ACHN (cell line): ENCODE data around the gene GBP4.

ENCODE experiments used
- DNase-seq: peaks from one replicate; pipeline ENCODE4 v3.0.0-alpha.2; 2015
- in situ Hi-C: cut with HindIII; loops from 2 replicates; pipeline ENCODE4 v1.10.0; 2017; ENCODE audit warnings: low sequenced_read_pairs, low pct_ligation_motif_present, low pct_unique_long_range_greater_than_20kb

Gene GBP4

GRCh38 chr1:89174491-89174890 is 24.3 kb downstream of the GBP4 start:
- in situ Hi-C loops = no loop called here

GRCh38 chr1:89172468-89173143 is 26.1 kb downstream of the GBP4 start:
- no peak for DNase-seq
- in situ Hi-C loops = no loop called here

More at GRCh38 chr1:89174491-89174890, 24.3 kb downstream of the GBP4 start:
- DNase-seq = no peak

DNA sequence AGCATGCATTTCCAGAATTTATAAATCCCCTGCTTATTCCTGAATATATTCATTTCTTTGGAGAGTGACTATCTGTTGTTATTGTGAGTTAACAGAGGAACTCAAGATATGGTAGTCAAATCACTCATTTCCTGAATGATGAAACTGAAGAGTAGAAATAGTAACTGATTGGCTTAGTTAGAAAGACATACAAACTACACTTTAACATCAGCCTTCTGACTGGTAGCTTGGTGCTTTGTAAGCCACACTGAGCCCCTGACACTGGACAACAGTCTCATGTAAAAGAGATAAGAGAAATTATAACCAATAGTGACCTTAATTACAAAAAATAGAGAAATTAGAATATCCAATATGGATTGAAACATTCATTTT is 27.7 kb downstream of the GBP4 start:
- in situ Hi-C loops = no loop called here
- DNase-seq = no peak

- in situ Hi-C loops = no loop called here
- no peak for DNase-seq
Observed at GRCh38 chr1:89170170-89171066, 28.3 kb downstream of the GBP4 start.

GRCh38 chr1:89169166-89169565 is 29.6 kb downstream of the GBP4 start:
- DNase-seq = no peak
- in situ Hi-C loops = no loop called here

GRCh38 chr1:89167590-89168230 is 31.0 kb downstream of the GBP4 start:
- in situ Hi-C loops = no loop called here
- no peak for DNase-seq

GRCh38 chr1:89166705-89167104 is 32.0 kb downstream of the GBP4 start:
- in situ Hi-C loops = no loop called here

GRCh38 chr1:89165811-89166210 is 32.9 kb downstream of the GBP4 start:
- in situ Hi-C loops = no loop called here
- DNase-seq = no peak

More at GRCh38 chr1:89166705-89167104, 32.0 kb downstream of the GBP4 start:
- DNase-seq = no peak

DNA sequence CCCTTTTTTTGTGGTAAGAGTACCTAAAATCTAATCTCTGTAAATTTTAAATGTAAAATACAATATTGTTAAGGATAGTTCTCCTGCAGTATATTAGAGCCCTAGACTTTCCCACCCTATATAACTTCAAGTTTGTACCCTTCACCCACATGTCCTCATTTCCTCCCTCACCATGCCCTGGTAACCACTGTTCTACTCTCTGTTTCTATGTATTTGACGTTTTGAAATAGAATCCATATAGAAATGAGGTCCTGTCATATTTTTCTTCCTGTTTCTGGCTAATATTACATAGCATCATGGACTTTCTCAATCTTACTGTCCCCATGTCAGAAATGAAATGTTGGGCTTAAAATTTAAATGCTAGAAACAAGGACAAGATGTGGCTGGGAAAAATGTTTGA is 47.7 kb downstream of the GBP4 start:
- in situ Hi-C loops = no loop called here
- no peak for DNase-seq

DNA sequence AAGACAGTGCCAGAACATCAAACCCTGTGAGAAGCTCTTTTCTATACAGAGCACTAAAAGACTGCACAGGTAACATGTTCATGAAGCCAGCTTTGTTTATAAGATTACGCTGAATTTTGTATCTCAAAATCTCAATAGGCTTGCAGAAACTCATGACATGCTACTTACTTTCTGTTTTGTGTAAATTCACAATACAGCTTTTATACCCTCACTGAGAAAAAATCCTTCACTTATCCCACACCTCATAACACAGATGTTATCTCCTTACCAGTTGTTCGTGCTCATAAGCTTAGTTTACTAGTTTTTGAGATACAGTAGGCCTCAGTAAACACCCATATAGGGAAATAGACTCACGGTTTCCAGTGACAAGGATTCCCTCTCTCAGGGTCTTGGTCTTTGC is 48.8 kb downstream of the GBP4 start:
- no peak for DNase-seq
- in situ Hi-C loops = no loop called here

- DNase-seq = peak; percentile 37
- in situ Hi-C loops = no loop called here
Observed at GRCh38 chr1:89149229-89149628, 49.5 kb downstream of the GBP4 start.

- DNase-seq = no peak
- in situ Hi-C loops = no loop called here
Observed at GRCh38 chr1:89147678-89148658, 50.8 kb downstream of the GBP4 start.

DNA sequence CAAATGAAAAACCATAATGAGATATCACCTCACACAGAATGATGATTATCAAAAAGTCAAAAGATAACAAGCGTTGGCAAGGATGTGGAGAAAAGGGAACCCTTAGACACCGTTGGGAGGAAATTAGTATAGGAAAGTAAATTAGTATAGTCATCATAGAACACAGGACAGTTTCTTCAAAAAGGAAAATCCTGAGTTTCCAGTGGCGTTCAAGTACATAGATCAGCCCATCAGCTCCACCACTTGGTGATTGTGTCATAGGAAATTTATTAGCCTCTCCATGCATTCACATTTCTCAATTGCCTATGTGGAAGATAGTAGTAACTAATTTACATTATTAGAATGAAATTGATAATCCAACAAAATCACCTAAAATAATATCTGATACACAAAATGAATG is 52.0 kb downstream of the GBP4 start:
- in situ Hi-C loops = no loop called here
- no peak for DNase-seq

- in situ Hi-C loops = no loop called here
- DNase-seq = no peak
Observed at GRCh38 chr1:89143484-89143883, 55.3 kb downstream of the GBP4 start.

GRCh38 chr1:89142160-89142559 is 56.6 kb downstream of the GBP4 start:
- in situ Hi-C loops = no loop called here
- DNase-seq = no peak

DNA sequence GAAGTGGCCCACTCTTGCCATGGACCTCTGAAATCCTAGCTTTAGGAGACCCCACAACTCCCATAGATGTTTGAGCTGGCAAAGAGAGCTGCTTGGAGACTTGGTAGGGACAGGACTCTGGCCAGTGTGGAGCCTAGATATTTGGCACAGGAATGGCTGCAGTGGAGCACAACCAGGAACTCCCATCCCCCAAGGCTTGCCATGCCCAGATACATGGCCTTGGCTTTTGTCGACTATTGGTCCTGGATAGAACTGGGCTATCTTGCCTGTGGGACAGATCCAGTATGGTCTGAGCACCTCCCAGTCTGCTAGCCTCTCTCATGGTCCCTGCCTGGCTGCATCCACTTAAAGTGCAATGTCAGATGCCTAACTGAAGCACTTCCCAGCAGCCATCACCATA is 65.0 kb downstream of the GBP4 start:
- DNase-seq = no peak
- in situ Hi-C loops = no loop called here
